GM21367 (cell line): ENCODE data around the gene PALLD.
"Not testable (repeated sequence)": the region's sequence is repeated elsewhere in the genome, so short reads cannot be mapped to it uniquely, and the experiment has no call there.

Experiments
- ATAC-seq: cut with Tn5 transposase; IDR thresholded peaks from one replicate; pipeline ENCODE4 v1.9.1; 2021; ENCODE audit not compliant: unreplicated experiment

Gene PALLD

DNA sequence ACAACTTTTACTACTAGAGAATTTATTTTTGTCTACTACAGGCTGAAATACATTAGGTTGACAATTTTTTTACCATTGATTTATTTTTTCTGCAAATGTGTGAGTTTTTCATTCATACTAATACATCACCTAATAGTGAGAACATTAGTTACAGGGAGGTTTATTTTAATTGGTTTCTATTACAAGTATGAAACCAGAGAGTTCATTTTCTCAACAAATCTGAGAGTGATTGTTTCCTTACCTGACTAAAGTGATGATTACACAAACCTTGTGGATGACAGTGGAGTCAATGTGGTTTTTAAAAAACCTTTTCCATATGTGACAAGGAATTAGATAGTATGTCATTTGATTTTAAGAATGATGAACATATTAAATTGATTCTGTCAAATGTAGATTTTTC is 227.4 kb downstream of the PALLD start:
- ATAC-seq, result no peak

- no peak for ATAC-seq
Observed at GRCh38 chr4:168724686-168725411, 228.0 kb downstream of the PALLD start.

GRCh38 chr4:168725930-168726329 is 229.1 kb downstream of the PALLD start:
- no peak for ATAC-seq

- not testable (repeated sequence) for ATAC-seq
Observed at GRCh38 chr4:168727181-168727580, 230.3 kb downstream of the PALLD start.

- no peak for ATAC-seq
Observed at GRCh38 chr4:168731006-168731636, 234.3 kb downstream of the PALLD start.

DNA sequence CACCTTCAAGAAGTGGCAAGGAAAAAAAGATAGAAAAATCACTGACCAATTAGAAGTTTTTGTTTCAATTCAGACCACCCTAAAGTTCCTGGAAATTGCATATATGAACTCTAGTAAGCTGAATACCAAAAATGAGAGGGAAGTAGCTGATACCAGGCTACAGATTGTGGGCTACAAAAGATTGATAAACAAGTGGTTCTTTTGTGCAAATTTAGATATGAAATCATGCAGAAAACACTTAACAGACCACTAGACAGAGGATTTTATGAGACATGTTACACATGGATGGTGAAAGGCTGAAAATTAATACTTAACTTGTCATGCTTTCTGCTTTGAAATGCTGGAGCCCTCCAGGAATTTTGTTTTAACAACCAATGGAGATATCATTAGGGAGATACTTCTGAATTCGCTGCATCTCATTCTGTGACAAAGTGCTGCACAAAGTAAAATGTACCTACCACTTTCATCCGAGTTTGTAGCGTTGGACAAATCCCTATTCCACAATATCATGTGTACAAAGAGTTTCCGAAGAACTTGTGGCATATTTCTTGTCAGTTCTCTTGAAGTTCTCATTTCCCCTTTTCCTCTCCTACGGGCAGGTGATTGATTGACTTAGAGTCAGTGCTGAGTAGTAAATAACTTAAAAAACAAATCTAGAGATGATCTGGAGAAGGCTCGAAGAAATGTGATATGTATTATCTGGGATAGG is 235.0 kb downstream of the PALLD start:
- ATAC-seq, result no peak

- ATAC-seq, result no peak
Observed at GRCh38 chr4:168732714-168733113, 235.9 kb downstream of the PALLD start.

DNA sequence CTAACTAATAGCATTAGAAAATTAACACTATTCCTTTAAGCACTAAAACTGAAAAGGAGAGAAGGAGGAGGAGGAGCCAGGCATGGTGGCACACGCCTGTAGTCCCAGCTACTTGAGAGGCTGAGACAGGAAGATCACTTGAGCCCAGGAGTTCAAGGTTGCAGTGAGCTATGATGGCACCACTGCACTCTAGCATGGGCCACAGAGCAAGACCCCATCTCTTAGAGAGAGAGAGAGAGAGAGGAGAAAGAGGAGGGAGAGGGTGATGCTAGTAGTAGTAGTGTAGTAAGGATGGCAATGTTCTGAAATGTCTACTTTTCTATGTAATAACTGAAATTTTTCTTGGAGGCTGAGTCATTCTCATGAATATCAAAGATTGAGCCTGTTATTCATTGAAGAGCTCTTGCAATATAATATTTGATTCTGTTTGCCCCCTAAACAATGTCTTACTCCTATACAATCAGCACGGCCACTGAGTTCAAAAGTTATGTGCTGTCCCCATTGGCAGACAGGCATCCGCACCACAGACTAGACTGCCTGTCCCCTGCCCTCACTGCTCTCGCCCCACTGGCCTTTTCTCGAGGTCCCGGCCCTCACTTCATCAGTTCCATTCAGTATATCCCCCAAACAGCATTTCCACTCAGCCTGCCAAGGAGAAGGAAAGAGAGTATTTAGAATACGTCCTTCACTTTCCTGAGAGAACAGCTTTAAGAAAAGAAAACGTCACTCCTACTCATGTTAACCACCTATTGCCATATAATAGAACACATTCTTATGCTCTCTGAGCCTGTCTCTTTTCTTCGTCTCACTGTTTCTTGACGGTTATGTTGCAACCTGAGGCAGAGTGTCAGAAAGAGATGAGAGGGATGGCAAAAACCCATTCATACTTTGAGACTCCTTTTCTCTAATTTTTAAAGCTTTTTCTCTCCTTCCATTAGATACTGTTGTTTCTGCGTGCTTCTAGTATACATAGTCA is 238.1 kb downstream of the PALLD start:
- no peak for ATAC-seq

DNA sequence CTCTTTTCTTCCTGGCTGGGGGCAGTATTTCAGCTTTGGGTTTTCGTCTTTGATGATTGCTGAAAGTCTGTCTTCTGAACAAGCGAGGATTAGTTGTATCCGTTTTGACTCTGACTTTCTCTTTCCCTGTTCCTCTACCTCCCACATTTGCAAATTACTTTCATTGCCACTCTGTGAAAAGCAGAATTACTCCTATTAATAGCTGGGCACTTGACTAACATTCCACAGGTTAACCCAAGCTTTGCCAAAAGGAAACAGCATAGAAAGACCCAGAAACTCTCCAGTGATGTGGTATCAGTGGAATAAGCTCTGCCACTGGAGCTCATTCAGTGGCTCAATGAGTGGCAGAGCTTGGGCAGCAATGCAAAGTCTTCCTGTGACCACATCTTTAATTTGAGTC is 238.9 kb downstream of the PALLD start:
- no peak for ATAC-seq

GRCh38 chr4:168736860-168737805 is 240.3 kb downstream of the PALLD start:
- no peak for ATAC-seq

- no peak for ATAC-seq
Observed at GRCh38 chr4:168737806-168738172, 240.9 kb downstream of the PALLD start.

GRCh38 chr4:168739886-168740285 is 243.0 kb downstream of the PALLD start:
- no peak for ATAC-seq

- ATAC-seq, result no peak
Observed at GRCh38 chr4:168740691-168741090, 243.8 kb downstream of the PALLD start.

DNA sequence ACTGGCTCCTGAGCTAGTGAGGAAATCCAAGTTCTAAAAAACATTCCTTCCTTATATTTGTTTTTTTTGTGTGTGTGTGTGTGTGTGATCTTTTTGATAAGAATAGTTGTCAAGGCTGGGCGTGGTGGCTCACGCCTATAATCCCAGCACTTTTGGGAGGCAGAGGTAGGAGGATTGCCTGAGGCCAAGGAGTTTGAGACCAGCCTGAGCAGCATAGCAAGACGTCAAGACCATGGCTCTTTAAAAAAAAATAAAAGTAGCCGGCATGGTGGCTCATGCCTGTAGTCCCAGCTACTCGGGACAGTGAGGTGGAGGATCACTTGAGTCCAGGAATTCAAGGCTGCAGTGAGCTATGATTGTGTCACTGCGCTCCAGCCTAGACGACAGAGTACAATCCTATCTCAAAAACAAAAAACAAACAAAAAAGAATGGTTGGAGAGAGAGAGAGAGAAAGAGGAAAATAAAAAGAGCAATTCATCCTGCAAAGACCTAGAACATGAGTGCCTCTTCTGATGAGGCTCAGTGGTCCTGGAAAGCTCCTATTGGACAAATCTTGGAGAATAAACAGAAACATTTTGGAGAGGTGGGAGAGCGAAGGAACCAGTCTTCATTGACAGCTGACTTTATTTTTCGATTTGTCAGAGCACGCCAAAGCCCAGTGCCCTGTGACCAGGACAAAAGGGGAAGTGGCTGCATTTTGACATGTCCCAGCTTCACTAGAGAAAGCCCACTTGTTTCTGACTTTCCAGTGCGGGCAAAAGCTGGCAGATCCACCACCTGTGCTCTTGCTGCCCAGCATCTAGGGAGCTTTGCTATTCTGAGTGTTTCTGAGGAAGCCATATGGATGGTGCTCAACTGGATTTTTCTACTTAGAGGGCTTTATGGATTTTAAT is 244.7 kb downstream of the PALLD start:
- no peak for ATAC-seq

DNA sequence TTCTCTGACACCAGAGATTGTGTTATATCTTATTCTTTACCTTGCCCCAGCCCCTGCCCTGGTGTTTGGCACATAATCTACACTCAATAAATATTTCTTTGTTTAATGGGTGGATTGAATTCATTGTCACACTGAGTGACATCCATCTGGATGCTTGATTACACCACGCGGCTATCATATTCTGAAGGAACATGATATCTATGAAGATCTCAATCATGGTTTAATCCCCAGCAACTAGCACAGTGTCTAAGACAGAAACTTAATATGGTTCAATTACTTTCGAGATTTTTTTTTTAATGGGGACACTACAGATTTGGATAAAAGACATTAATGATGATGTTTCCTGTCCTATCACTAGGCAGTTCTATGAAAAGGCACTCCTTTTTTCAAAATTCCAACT is 246.3 kb downstream of the PALLD start:
- no peak for ATAC-seq

GRCh38 chr4:168743601-168744000 is 246.7 kb downstream of the PALLD start:
- no peak for ATAC-seq

DNA sequence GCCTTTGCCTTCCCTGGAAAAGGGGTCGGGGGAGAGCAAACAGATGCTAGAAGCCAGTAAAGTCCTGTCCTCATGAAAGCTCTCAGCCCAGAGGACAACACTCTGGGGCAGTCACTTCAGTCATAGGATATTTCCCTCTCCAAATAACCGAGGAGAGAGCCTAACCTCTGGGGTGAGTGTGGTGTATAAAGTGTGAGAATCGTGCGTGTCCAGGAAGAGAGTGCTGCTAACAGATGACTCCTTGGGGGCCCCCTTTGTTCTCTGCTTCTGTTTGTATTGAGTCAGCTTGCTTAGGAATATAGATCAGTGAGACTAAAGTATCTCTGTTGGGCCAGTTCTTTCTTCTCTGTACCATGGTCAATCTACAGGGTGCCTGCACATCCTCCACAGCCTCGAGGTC is 247.2 kb downstream of the PALLD start:
- no peak for ATAC-seq

DNA sequence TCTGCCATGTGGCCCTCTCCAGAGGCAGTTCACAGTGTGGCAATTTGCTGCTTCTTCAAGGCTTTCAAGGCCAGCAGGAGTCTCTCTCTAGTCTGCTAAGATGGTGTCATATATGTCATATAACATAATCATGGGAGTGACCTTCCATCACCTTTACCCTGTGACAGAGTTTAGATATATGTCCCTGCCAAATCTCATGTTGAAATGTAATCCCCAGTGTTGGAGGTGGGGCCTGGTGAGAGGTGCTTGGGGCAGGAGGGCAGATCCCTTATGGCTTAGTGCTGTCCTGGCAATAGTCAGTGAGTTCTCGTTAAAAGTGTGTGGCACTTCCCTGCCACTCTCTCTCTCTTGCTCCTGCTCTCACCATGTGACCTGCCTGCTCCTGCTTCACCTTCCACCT is 252.0 kb downstream of the PALLD start:
- no peak for ATAC-seq
